CD1c-positive myeloid dendritic cell (primary cell): Measurements from ENCODE around the gene OTUD7B.
A peak's percentile ranks its signal among the peaks of the same experiment; 100 is the strongest.
"Not testable (repeated sequence)": the region's sequence is repeated elsewhere in the genome, so short reads cannot be mapped to it uniquely, and the experiment has no call there.

ENCODE experiments used
- DNase-seq: peaks from one replicate; pipeline ENCODE4 v3.0.0-alpha.2; 2016; ENCODE audit errors: extremely low spot score

The OTUD7B gene

GRCh38 chr1:150003801-150004200 is 6.7 kb downstream of the OTUD7B start:
- no peak for DNase-seq

GRCh38 chr1:150002217-150002616 is 8.3 kb downstream of the OTUD7B start:
- no peak for DNase-seq

- DNase-seq, result no peak
Measured at GRCh38 chr1:150001415-150001814, 9.1 kb downstream of the OTUD7B start.

- peak; percentile 93 for DNase-seq
Measured at GRCh38 chr1:149997585-149998262, 12.8 kb downstream of the OTUD7B start.

GRCh38 chr1:149995927-149996326 is 14.6 kb downstream of the OTUD7B start:
- DNase-seq, result no peak

GRCh38 chr1:149993764-149994163 is 16.8 kb downstream of the OTUD7B start:
- no peak for DNase-seq

- DNase-seq, result no peak
Measured at GRCh38 chr1:149993181-149993580, 17.3 kb downstream of the OTUD7B start.

- DNase-seq, result no peak
Measured at GRCh38 chr1:149987297-149987595, 23.3 kb downstream of the OTUD7B start.

GRCh38 chr1:149986486-149987296 is 23.8 kb downstream of the OTUD7B start:
- no peak for DNase-seq

GRCh38 chr1:149979972-149980540 is 30.5 kb downstream of the OTUD7B start:
- DNase-seq, result no peak

- DNase-seq, result no peak
Measured at GRCh38 chr1:149979245-149979971, 31.1 kb downstream of the OTUD7B start.

GRCh38 chr1:149978547-149979023 is 31.9 kb downstream of the OTUD7B start:
- no peak for DNase-seq

GRCh38 chr1:149977345-149977744 is 33.2 kb downstream of the OTUD7B start:
- DNase-seq, result no peak

- DNase-seq, result no peak
Measured at GRCh38 chr1:149972547-149972946, 38.0 kb downstream of the OTUD7B start.

- DNase-seq, result peak; percentile 71
Measured at GRCh38 chr1:149967646-149968045, 42.9 kb downstream of the OTUD7B start.

- DNase-seq, result no peak
Measured at GRCh38 chr1:149967041-149967440, 43.5 kb downstream of the OTUD7B start.

- no peak for DNase-seq
Measured at GRCh38 chr1:149966405-149966804, 44.1 kb downstream of the OTUD7B start.

GRCh38 chr1:149965440-149965839 is 45.1 kb downstream of the OTUD7B start:
- DNase-seq, result no peak

- no peak for DNase-seq
Measured at GRCh38 chr1:149963358-149963757, 47.2 kb downstream of the OTUD7B start.

GRCh38 chr1:149962736-149963135 is 47.8 kb downstream of the OTUD7B start:
- no peak for DNase-seq

- peak; percentile 87 for DNase-seq
Measured at GRCh38 chr1:149962039-149962647, 48.4 kb downstream of the OTUD7B start.

- DNase-seq, result not testable (repeated sequence)
Measured at GRCh38 chr1:149957548-149957947, 53.0 kb downstream of the OTUD7B start.
